GM10266 (cell line): ENCODE data around the gene CCDC120.

Experiments used
- DNase-seq: peaks from one replicate; pipeline ENCODE4 v3.0.0; 2012; ENCODE audit errors: extremely low spot score
- TF ChIP-seq, protein P1 (sequence below): IDR thresholded peaks from 2 replicates; pipeline ENCODE4 v1.5.1; 2012; ENCODE audit warnings: mild to moderate bottlenecking, low read depth; ENCODE audit not compliant: control insufficient read depth, insufficient read depth; ENCODE audit errors: missing control alignments

CCDC120 gene

DNA sequence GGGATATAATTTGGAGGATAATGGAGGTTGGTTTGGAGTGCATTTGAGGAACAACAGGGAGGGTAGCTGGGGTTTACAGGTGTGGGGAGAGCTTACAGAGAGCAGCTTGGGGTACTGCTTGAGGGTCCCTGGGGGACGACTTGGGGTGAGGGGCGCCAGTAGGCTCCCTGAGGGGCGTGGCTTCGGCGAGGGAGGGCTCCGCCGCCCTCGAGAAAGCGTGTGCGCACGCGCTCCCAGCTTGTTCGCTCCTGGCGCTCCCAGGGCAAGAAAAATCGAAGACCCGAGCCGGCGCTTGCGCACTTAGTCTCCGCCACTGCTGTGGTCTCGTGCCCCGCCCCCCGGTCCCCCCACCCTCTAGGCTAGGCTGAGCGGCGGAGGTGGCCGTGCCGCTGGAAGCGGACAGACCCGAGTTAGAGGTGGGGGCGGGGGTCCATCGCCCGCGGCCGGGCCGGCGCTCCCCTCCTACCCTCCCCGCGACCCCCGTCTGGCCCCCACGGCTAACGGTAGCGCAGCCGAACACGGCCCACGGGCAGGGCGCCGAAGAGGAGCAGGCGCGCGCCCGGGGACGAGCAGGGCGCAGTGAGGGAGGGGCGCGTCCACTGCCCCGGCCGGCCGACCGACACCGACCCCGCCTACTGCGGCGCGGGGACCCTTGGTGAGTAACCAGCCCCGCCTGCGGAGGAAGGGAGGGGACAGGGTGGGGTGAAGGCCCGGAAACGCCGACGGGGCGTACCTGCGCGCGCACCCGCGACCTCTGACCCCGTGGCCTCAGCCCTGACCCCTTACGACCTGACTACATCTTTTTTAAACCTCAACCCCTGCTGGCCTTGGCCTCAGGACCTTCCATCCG, 5.4 kb upstream of the CCDC120 start:
- DNase-seq: peak; percentile 76
- TF ChIP-seq, protein P1, sequence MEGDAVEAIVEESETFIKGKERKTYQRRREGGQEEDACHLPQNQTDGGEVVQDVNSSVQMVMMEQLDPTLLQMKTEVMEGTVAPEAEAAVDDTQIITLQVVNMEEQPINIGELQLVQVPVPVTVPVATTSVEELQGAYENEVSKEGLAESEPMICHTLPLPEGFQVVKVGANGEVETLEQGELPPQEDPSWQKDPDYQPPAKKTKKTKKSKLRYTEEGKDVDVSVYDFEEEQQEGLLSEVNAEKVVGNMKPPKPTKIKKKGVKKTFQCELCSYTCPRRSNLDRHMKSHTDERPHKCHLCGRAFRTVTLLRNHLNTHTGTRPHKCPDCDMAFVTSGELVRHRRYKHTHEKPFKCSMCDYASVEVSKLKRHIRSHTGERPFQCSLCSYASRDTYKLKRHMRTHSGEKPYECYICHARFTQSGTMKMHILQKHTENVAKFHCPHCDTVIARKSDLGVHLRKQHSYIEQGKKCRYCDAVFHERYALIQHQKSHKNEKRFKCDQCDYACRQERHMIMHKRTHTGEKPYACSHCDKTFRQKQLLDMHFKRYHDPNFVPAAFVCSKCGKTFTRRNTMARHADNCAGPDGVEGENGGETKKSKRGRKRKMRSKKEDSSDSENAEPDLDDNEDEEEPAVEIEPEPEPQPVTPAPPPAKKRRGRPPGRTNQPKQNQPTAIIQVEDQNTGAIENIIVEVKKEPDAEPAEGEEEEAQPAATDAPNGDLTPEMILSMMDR: no peak

DNA sequence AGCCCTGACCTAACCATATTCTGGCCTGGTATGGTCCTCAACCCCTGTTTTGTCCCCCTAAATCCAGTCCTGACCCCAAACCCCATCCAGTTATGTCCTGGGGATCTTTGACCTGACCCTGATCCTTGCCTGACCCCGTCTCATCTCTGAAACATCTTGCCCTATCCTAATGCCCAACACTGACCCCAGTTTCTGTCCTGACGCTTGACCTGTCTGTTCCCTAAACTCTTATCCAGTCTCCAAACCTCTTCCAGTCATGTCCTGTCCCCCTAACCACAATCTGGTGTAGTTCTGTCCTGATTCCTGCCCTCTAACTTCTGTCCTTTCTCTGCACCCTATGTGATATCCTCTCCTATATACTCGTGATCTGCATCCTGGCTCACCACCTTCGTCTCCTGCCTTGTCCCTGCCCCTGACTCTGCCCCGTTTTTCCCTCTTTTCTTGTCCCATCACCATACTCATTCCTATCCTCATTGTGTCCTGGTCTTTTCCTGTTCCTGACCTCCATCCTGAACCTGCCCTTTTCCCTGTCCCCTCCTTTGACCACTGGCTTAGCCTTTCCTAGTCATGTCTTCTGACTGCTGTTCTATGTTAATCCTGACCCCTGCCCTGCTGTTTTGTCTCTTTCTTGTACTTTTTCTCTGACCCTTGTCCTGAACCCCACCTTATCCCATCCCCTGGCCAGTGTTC, 4.6 kb upstream of the CCDC120 start:
- no peak for DNase-seq
- TF ChIP-seq, protein P1: no peak

DNA sequence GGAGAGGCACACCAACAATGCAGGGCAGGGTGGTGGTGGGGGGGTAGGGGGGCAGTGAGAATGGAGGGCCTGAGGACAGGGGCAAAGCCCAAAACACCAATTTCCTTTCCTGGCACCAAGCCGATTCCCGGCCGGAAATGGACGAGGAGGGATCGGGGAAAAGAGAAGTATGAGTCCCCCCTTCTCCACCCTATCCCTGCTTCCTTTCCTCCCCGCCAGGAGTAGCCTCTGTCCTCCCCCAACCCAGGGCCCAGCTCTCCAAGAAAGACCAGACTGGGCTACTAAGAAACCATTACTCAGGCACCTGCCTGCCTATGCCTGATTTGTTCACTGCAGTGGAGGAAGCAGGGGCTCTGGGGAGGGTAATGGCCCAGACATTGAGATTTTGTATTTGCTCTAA, 402 bp downstream of the CCDC120 start:
- TF ChIP-seq, protein P1: no peak
- DNase-seq: no peak

DNA sequence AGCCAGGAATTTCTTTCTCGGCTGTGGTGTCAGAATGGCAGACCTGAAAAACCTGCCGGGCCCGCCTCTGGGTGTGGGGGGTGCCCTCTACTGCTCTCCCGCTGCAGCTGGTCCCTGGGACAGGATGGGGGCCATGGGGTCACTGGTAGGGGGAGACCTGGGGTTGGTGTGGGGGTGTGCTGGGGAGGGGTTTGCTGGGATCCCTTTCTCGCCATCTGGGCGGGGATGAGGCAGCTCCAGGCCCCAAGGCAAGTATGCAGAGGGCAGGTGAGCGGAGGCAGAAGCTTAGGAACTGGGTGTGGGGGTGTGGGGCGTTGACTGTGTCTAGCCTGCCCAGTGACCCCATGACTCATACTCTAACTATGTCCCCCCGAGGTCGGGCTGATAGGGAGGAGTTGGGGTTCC, 884 bp downstream of the CCDC120 start:
- TF ChIP-seq, protein P1: no peak
- no peak for DNase-seq

DNA sequence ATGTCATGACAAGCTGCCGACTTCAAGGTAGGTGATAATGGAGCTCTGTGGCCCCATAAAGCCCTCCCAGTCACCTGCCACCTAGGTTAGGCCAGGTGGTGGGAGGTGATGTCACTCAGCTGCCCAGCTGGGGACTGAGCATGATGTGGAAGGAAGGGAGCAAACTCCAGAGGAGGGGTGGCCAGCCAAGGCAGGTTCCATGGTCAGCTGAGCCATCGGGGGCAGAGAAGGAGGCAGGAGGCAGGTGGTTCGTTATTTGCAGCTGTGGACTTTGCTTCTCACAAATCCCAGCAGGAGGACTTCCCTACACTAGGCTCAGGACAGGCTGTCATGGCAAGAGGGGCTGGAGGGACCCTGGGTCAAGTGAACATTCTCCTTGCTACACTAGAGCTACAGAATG, 2.1 kb downstream of the CCDC120 start:
- DNase-seq: no peak
- TF ChIP-seq, protein P1: no peak

DNA sequence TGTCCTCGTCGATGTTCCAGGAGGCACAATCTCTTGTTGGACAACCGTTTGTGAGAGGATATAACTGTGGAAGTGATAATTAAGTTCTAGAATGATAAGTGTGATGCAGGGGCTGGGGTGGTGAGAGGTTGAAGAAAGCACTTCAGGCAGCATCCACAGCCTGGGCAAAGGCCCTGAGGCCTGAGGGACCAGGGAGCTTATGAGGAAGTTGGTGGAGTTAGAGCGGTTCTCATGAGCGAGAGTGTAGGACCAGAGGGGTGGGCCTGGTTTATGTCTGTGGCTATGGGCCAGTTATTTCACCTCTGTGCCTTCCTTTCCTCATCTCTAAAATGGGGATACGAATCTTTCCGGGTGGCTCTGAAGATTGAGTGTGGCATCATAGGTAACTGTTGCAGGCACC, 2.7 kb downstream of the CCDC120 start:
- TF ChIP-seq, protein P1: no peak
- DNase-seq: no peak

DNA sequence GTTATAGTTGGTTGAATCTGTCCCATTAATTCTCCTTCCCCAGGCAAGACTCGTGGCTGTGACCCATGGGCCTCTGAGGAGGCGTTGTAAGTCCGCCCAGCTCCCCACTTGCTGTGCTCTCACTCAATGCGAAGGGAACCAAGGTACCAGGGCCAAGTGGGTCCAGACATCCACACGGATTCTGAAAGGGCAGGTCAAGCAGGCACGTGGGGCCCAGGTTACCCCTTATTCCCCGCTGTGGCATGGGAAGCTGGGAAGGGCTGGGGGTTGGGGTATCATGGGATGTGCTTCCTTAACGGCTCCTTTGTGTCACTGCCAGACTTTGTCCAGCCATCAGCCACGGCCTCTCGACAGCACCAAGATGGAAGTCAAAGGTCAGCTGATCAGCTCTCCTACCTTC, 3.1 kb downstream of the CCDC120 start:
- no peak for DNase-seq
- TF ChIP-seq, protein P1: no peak
